ENCODE measurements around the gene PSME3IP1.
A peak's percentile ranks its signal among the peaks of the same experiment; 100 is the strongest.
"Not testable (repeated sequence)": the region's sequence is repeated elsewhere in the genome, so short reads cannot be mapped to it uniquely, and the experiment has no call there.

Gene PSME3IP1

GRCh38 chr16:57185945-57186871 lies at the start of gene PSME3IP1, which contains the start of gene RSPRY1:
Gene PSME3IP1, minus strand, starts transcription at chr16:57186039. Its CDS starts 12,185 bp downstream, at chr16:57173854.
Gene RSPRY1, plus strand, starts transcription at chr16:57186329. Its CDS starts 18,330 bp downstream, at chr16:57204659.
- peak; percentile 98 for DNase-seq

GRCh38 chr16:57235128-57236021 lies 49.5 kb upstream of the PSME3IP1 start:
- no peak for DNase-seq

- DNase-seq: no peak
Measured at GRCh38 chr16:57234707-57235092, 48.9 kb upstream of the PSME3IP1 start.

GRCh38 chr16:57233944-57234706 lies 48.3 kb upstream of the PSME3IP1 start:
- DNase-seq: no peak

- no peak for DNase-seq
Measured at GRCh38 chr16:57231821-57232350, 46.0 kb upstream of the PSME3IP1 start.

- no peak for DNase-seq
Measured at GRCh38 chr16:57229079-57229478, 43.2 kb upstream of the PSME3IP1 start.

GRCh38 chr16:57226701-57227621 lies 41.1 kb upstream of the PSME3IP1 start:
- DNase-seq: no peak

- DNase-seq: no peak
Measured at GRCh38 chr16:57225978-57226377, 40.1 kb upstream of the PSME3IP1 start.

GRCh38 chr16:57224651-57225335 lies 39.0 kb upstream of the PSME3IP1 start:
- no peak for DNase-seq

GRCh38 chr16:57223057-57223456 lies 37.2 kb upstream of the PSME3IP1 start:
- DNase-seq: no peak

GRCh38 chr16:57216968-57217367 lies 31.1 kb upstream of the PSME3IP1 start:
- no peak for DNase-seq

GRCh38 chr16:57213462-57213861 lies 27.6 kb upstream of the PSME3IP1 start:
- DNase-seq: no peak

- no peak for DNase-seq
Measured at GRCh38 chr16:57209780-57210179, 23.9 kb upstream of the PSME3IP1 start.

GRCh38 chr16:57208926-57209325 lies 23.1 kb upstream of the PSME3IP1 start:
- DNase-seq: no peak

GRCh38 chr16:57204675-57205074 lies 18.8 kb upstream of the PSME3IP1 start:
- DNase-seq: no peak

GRCh38 chr16:57203451-57203850 lies 17.6 kb upstream of the PSME3IP1 start:
- DNase-seq: no peak

GRCh38 chr16:57202095-57202886 lies 16.5 kb upstream of the PSME3IP1 start:
- no peak for DNase-seq

GRCh38 chr16:57200926-57201325 lies 15.1 kb upstream of the PSME3IP1 start:
- DNase-seq: not testable (repeated sequence)

- not testable (repeated sequence) for DNase-seq
Measured at GRCh38 chr16:57200321-57200720, 14.5 kb upstream of the PSME3IP1 start.

GRCh38 chr16:57196753-57197152 lies 10.9 kb upstream of the PSME3IP1 start:
- DNase-seq: no peak

Measured in NCI-H1694 (cell line).